ENCODE results near the gene QPCT.
"Not testable (repeated sequence)": the region's sequence is repeated elsewhere in the genome, so short reads cannot be mapped to it uniquely, and the experiment has no call there.

QPCT gene

GRCh38 chr2:37391711-37392110 lies 47.3 kb downstream of the QPCT start:
- DNase-seq (ENCODE audit: low read depth): no peak

DNA sequence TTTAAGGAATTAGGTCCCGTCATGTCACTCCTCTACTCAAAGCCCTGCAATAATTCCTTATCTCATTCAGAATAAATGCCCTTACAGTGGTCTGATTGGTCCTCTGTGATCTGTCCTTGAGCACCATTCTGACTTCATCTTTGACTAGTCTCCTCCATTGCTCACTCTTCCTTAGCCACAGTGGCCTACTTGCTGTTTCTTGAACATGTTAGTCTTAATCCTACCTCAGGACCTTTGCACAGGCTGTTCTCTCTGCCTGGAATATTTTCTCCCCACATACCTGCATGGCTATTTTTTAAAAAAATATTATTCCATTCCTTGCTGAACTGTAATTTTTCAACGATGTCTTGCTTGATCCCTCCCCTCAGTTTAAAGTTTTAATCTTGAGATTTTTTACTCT lies 48.0 kb downstream of the QPCT start:
- DNase-seq (ENCODE audit: low read depth): no peak

DNA sequence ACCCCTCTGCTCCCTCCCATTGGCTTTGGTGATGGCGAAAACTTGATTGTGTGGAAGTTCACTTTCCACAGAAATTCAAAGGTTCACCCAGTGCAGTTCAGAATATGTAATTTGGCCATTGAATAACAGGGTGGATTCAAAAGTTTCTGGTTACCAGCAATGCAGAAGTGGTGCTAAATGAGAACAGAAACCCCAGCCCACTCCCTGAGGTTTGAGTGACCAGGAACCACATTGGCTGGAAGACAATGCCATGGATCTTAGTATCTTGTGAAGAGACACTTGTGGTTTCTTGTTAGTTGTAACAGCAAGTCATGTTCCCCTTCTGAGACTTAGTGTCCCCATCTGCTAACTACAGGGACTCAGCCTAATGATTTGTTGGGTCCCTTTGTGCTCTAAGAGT lies 49.8 kb downstream of the QPCT start:
- DNase-seq (ENCODE audit: low read depth): no peak

DNA sequence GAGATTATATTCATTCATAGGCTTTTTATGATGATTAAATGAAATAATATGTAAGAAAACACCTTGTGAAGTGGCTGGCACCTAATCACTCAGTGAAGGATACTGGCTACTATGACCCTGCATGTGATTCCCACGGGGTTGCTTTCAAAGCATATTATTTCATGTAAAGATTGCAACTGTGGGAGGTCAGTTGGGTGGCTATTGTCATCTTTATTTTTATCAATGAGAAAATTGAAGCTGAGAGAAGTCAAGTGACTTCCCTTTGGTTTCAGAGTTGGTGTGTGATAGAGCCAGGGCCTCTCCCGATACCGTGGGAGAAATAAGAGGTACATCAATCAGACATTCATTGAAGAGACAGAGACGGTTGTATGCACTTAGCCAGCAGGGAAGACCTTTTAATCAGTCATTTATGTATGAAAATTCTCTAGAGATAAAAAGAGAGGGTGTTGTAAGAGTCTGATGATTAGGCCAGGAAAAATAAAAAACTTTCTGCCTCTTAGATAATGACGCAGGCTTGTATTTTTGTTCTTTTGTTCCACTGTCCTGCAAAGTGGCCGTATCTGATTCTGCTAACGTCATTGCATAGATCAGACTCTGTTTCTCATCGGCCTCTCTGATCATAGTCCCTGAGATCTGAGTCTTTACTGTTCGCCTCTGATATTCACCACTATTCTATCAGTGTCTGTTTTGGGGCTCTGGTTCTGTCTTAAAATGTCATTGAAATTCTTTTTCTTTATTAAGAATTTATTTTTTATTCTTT lies 50.5 kb downstream of the QPCT start:
- no peak for DNase-seq (ENCODE audit: low read depth)

DNA sequence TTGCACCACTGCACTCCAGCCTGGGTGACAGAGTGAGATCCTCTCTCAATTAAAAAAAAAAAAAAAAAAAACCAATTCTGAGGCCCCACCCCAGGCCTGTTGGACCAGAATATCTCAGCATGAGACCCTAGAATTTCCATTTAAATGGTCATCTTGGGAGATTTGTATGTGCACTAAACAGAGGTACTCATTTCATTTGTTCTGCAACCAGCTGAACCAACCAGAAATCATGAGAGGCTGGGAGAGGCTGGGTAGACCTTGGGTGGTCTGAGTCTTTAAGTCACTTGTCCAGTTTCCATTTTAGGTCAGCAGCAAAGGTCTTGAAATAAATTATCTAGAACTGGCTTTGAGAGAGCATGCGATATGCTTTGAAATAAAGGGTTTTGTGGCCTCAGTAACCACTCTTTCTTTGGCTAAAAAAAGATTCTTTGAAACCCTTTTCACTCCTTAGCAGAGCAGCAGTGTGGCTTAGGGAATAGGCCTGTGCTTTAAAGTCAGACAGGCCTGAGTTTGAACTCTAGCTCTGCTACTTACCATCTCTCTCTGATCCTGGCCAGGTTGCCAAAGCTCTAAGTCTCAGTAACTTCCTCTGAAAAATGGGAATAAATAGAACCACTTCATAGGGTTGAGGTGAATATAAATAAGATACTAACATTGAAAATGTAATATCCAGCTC lies 52.6 kb downstream of the QPCT start:
- DNase-seq (ENCODE audit: low read depth): no peak

GRCh38 chr2:37398990-37399389 lies 54.6 kb downstream of the QPCT start:
- DNase-seq (ENCODE audit: low read depth): no peak

DNA sequence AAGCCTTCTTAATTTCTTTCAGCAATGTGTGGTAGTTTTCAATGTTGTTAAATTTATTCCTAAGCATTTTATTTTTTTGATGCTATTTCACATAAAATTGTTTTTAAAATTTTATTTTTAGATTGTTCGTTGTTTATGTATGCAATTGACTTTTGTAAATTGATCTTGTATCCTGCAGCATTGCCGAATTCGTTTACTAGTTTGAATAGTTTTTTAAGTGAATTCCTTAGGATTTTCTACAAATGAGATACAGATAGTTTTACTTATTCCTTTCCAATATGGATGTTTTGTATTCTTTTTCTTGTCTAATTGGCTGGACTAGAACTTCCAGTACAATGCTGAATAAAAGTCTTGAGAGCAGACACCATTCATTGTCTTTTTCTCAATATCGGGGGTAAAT lies 55.6 kb downstream of the QPCT start:
- no peak for DNase-seq (ENCODE audit: low read depth)

- no peak for DNase-seq (ENCODE audit: low read depth)
These were observed 58.2 kb downstream of the QPCT start for GRCh38 chr2:37402636-37403035.

GRCh38 chr2:37405781-37406180 lies 61.4 kb downstream of the QPCT start:
- no peak for DNase-seq (ENCODE audit: low read depth)

DNA sequence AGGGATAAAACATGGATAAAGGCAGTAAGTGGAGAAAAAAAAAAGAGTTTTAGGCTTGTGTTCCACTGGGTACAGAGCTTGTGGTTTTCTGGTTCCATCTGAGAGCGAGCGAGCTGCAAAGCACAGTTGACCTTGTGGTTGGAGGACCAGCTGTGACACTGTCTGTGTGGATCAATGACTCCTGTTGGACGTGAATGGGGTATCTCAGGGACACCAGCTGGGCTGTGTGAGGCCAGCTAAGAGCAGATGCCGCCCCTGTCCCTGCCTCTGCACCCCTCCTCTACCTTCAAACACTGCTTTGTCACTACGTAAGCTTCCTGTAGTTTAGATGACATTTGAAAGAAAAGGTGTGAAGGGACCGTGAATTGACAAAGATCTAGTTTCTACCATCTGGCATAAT lies 67.8 kb downstream of the QPCT start:
- DNase-seq (ENCODE audit: low read depth): no peak

- not testable (repeated sequence) for DNase-seq (ENCODE audit: low read depth)
These were observed 69.6 kb downstream of the QPCT start for GRCh38 chr2:37413911-37414469.

DNA sequence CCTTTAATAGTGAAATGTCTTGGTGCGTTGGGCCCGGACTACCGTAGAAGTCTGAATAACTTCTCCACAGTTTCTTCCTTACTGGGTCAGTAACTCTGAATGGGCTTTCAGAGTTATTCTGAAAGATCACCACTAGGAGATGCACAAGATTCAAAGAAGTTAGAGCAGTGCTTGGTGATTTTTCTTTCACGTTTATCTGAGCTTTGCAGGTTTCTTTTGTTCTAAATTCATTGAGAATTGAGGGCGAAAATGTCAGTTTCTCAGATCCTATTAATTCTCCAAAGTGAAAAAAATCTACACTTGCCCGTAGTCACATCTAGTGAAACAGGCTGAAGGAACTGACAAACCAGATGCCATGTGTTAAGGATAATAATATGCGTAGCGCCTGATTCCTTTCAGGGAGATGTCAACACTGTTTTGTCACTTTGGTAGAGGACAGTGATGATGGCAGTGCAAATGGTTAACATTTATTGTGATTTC lies 70.1 kb downstream of the QPCT start:
- no peak for DNase-seq (ENCODE audit: low read depth)

- no peak for DNase-seq (ENCODE audit: low read depth)
These were observed 70.8 kb downstream of the QPCT start for GRCh38 chr2:37415128-37415820.

- no peak for DNase-seq (ENCODE audit: low read depth)
These were observed 72.9 kb downstream of the QPCT start for GRCh38 chr2:37417321-37417720.

DNA sequence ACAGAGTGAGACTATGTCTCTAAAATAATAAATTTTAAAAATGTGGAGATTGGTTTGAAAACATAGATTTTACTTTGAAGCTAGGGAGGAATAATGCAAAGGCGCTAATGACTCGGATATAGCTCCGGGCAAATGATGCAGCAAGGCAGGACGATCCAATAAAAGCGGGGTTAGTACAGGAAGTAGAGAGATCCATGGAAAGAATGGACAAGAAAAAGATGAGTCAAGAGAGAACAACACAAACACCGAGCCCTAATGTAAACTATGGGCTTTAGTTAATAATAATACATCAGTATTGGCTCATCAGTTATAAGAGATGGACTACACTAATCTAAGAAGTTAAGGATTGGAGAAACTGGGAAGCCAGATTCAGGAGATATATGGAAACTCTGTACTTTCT lies 74.5 kb downstream of the QPCT start:
- DNase-seq (ENCODE audit: low read depth): no peak

- DNase-seq (ENCODE audit: low read depth): no peak
These were observed 77.3 kb downstream of the QPCT start for GRCh38 chr2:37421686-37422085.

- no peak for DNase-seq (ENCODE audit: low read depth)
These were observed 78.4 kb downstream of the QPCT start for GRCh38 chr2:37422816-37423215.

All from stimulated activated CD4-positive, alpha-beta T cell treated with anti-CD3 and anti-CD28 coated beads, Interleukin-2, amount 100 ng/mL, for 4 hours (primary cell).